HEK293 (cell line): ENCODE data around the gene SEMA4D.

Experiments used
- PATZ1 ChIP-seq: fragments of 450-650 bp; formaldehyde crosslinking; IDR thresholded peaks from 2 replicates; pipeline ENCODE4 v1.5.1; 2016; ENCODE audit warnings: missing biosample characterization, missing genetic modification characterization
- ZNF133 ChIP-seq: fragments of 450-650 bp; formaldehyde crosslinking; IDR thresholded peaks from 2 replicates; pipeline ENCODE4 v1.5.1; 2016; ENCODE audit warnings: missing biosample characterization, missing genetic modification characterization
- ZNF239 ChIP-seq: fragments of 450-650 bp; formaldehyde crosslinking; IDR thresholded peaks from 2 replicates; pipeline ENCODE4 v1.5.1; 2016; ENCODE audit warnings: missing biosample characterization, missing genetic modification characterization
- ZSCAN16 ChIP-seq: fragments of 450-650 bp; formaldehyde crosslinking; IDR thresholded peaks from 2 replicates; pipeline ENCODE4 v1.5.1; 2016; ENCODE audit warnings: missing biosample characterization, missing genetic modification characterization
- TF ChIP-seq, protein P1 (sequence below): fragments of 450-650 bp; formaldehyde crosslinking; IDR thresholded peaks from 2 replicates; pipeline ENCODE4 v1.5.1; 2016; ENCODE audit warnings: missing biosample characterization, missing genetic modification characterization

DNA sequence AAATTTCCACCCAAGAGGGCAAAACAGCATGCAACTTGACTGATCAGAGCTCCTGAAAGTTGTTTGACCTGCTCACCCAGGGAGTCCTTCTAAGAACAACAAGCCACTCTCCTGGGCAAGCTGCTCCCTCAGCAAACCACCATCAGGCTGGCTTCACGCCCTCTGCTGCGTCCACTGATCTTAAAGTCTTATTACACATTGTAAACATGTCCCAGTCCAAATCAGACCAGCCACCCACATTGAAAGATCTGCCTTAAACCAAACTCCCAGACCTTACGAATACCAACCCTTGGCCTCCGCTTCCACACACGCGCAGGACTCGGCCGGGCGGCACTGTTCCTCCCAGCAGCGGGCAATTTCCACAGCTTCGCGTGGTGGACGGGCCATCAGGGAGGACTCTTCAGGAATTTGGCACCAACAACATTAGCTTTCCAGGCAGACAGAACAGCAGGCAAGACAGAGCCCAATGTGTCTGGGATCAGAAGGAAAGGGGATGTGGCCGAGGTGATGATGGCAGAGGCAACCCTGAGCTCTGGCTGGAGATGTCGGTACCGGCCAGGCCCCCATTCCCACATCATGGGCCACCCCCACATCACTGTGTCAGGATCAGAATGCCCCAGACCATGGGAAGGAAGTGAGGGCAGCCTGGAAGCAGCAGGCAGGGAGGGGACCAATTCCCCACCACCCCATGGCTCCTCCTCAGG is 56.8 kb downstream of the SEMA4D start:
- TF ChIP-seq ZSCAN16 (tag by site-specific recombination) (no peak), ZNF133 (tag by site-specific recombination) (no peak), PATZ1 (tag by site-specific recombination) (no peak), ZNF239 (no peak)
- TF ChIP-seq, protein P1, sequence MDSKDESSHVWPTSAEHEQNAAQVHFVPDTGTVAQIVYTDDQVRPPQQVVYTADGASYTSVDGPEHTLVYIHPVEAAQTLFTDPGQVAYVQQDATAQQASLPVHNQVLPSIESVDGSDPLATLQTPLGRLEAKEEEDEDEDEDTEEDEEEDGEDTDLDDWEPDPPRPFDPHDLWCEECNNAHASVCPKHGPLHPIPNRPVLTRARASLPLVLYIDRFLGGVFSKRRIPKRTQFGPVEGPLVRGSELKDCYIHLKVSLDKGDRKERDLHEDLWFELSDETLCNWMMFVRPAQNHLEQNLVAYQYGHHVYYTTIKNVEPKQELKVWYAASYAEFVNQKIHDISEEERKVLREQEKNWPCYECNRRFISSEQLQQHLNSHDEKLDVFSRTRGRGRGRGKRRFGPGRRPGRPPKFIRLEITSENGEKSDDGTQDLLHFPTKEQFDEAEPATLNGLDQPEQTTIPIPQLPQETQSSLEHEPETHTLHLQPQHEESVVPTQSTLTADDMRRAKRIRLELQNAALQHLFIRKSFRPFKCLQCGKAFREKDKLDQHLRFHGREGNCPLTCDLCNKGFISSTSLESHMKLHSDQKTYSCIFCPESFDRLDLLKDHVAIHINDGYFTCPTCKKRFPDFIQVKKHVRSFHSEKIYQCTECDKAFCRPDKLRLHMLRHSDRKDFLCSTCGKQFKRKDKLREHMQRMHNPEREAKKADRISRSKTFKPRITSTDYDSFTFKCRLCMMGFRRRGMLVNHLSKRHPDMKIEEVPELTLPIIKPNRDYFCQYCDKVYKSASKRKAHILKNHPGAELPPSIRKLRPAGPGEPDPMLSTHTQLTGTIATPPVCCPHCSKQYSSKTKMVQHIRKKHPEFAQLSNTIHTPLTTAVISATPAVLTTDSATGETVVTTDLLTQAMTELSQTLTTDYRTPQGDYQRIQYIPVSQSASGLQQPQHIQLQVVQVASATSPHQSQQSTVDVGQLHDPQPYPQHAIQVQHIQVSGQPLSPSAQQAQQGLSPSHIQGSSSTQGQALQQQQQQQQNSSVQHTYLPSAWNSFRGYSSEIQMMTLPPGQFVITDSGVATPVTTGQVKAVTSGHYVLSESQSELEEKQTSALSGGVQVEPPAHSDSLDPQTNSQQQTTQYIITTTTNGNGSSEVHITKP (tag by site-specific recombination), result no peak
